ENCODE measurements around the gene DENND5A. TPM values are rescaled to one million over a fixed set of nuclear protein-coding genes. Genes with fewer than 3 reads are reported as not detected.

The DENND5A gene
- total RNA-seq (10 to 100 TPM; 73.6 to 88.8 TPM), polyA plus RNA-seq (ENCODE audit: insufficient read depth, low read depth, low replicate concordance) (51.2 TPM)
- long read RNA-seq, donor 1, full-length matches to known transcripts: 5 of 41 reads
- long read RNA-seq, donor 1, partial matches to known transcripts: 36 of 41 reads
- long read RNA-seq, donor 1, other reads (novel, unspliced or antisense): 0 of 41 reads
- long read RNA-seq, donor 2, full-length matches to known transcripts: 3 of 14 reads
- long read RNA-seq, donor 2, partial matches to known transcripts: 11 of 14 reads
- long read RNA-seq, donor 2, other reads (novel, unspliced or antisense): 0 of 14 reads

DNA sequence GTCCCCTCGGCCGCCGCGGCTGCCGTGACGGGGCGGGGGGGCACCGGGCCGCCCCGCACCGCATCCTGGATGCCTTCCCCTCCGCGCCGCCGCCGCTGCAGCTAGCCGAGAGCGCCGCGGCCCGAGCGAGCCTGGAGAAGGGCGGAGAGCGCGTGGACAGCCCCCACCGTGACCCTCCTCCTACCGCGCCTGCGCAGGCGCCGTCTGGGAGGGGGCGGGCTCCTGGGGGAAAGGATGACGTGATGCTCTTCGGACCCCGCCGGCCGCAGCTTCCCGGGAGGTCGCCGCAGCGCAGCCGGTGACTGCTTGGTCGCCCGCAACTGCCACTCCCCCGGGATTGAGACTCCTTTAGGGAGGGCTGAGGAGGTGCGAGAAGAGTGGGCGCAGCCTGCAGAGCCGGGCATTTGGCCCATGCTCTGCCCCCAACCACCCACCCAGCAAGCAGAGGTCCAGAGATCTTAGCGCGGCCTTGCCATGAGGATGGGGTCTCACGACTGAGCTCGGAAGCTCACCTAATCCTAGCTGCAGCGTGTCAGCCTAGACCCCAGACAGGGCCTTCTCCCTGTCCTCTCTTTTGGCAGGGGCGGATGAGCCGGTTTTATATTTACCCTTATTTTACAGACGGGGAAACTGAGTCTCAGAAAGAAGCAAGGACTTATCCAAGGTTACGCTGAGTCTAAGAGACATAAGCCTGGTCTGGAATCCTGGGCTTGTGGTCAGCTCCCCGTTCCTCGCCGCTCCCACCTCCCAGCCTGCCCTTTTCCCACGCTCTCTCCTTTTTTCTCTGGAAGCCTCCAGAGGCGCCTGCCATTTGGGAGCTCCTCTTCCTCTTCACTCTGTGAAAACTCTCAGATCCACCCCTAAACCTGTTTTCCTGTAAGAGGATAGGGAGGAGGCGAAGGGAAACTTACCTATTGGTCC is at the start of gene DENND5A:
Gene DENND5A (minus strand): TSS at position 140 of the 921 bp plus-strand sequence. CDS start 281 bp downstream, outside the sequence.
- Histone ChIP-seq H3K27ac (peak within 1 kb of the TSS; percentile 84 to 97), H3K4me3 (peak within 1 kb of the TSS; percentile 88 to 96), H3K4me1 (peaks cover 4% of the 10 kb centered on the region), H3K36me3 (ENCODE audit: low read depth, missing control alignments) (no peaks in the 10 kb centered on the region), H3K27me3 (no peaks in the 10 kb centered on the region), H3K9me3 (no peaks in the 10 kb centered on the region)
- no peak for TF ChIP-seq CTCF (IDR thresholded peaks at IDR 0.05)
- TF ChIP-seq POLR2A (IDR thresholded peaks at IDR 0.05): peak; percentile 48
- 4 to 10% methylated on average over 28 to 49 of the region's 63 CpGs for WGBS, 2 donors
- DNase-seq: peak; percentile 87
- intact Hi-C loops (cut with DNase I; ENCODE audit: low total_unique reads): no loop called here

GRCh38 chr11:9314291-9315077 is 49.3 kb upstream of the DENND5A start, which contains the start of gene TMEM41B:
TMEM41B (minus strand) TSS chr11:9314593; CDS start chr11:9314441, 152 bp downstream.
- WGBS, 2 donors: 0 to 1% methylated on average over 22 to 69 of the region's 71 CpGs
- intact Hi-C loops (cut with DNase I; ENCODE audit: low total_unique reads): loop anchor here (2.0 kb wide), 1 partner anchor 146 kb away; the partner anchor contains the start of gene ZNF143
- TF ChIP-seq POLR2A (IDR thresholded peaks at IDR 0.05): no peak
- TF ChIP-seq CTCF (IDR thresholded peaks at IDR 0.05): no peak
- Histone ChIP-seq H3K36me3 (ENCODE audit: low read depth, missing control alignments) (no peaks in the 10 kb centered on the region), H3K4me1 (peaks cover 9% of the 10 kb centered on the region), H3K27ac (peak within 1 kb of the TSS; percentile 88 to 91), H3K4me3 (peak within 1 kb of the TSS; percentile 95 to 100), H3K9me3 (no peaks in the 10 kb centered on the region), H3K27me3 (no peaks in the 10 kb centered on the region)
- peak; percentile 98 for DNase-seq

DNA sequence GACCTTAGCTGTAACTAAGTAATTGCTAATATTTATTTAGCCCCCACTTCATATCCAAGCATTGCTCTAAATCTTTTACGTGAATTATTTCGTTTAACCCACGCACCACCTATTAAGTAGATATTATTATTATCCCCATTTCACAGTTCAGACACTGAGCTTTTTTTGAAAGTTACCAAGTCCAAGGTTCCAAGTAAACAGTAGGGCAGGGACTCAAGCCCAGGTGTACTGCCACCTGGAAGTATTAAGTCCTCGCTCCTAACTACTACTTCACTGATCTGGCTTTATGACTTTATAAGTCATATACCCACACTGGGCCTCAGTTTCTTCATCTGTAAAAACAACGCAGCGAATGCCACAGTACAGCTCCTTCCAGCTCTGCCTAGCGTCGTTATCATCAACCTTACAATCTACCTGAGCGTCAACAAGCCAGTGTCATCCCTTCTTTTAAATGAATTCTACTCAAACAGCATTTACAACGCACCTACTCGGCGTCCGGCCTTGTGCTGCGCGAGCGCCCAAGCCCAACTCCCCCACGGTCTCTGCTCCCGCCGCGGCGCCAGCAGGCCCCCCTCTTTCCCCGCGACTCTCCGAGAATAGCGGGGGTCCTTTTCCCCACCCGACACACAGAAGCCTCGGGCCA is 48.6 kb upstream of the DENND5A start:
- H3K27ac ChIP-seq: peak overlapping the region; percentile 88 to 91
- WGBS, 2 donors: 1 to 2% methylated on average over 27 of the region's 27 CpGs

GRCh38 chr11:9310485-9311090 is 45.4 kb upstream of the DENND5A start:
- peaks cover 9% of the 10 kb centered on the region for H3K4me1 ChIP-seq
- intact Hi-C loops (cut with DNase I; ENCODE audit: low total_unique reads): no loop called here
- TF ChIP-seq POLR2A (IDR thresholded peaks at IDR 0.05) (no peak), CTCF (IDR thresholded peaks at IDR 0.05) (no peak)

More for the DNA sequence above, 48.6 kb upstream of the DENND5A start:
- no peaks in the 10 kb centered on the region for H3K36me3 ChIP-seq (ENCODE audit: low read depth, missing control alignments)
- H3K9me3 ChIP-seq: no peaks in the 10 kb centered on the region
- peak overlapping the region; percentile 95 to 100 for H3K4me3 ChIP-seq
- H3K27me3 ChIP-seq: no peaks in the 10 kb centered on the region
- no peak for TF ChIP-seq POLR2A (IDR thresholded peaks at IDR 0.05)
- intact Hi-C loops (cut with DNase I; ENCODE audit: low total_unique reads): loop anchor here (2.0 kb wide), 1 partner anchor 147 kb away; the partner anchor contains the start of gene ZNF143
- H3K4me1 ChIP-seq: peaks cover 9% of the 10 kb centered on the region
- DNase-seq: peak; percentile 33

More at GRCh38 chr11:9310485-9311090, 45.4 kb upstream of the DENND5A start:
- no peaks in the 10 kb centered on the region for H3K27me3 ChIP-seq
- DNase-seq: no peak
- no peaks in the 10 kb centered on the region for H3K36me3 ChIP-seq (ENCODE audit: low read depth, missing control alignments)
- H3K27ac ChIP-seq: no peak overlapping the region
- WGBS, 2 donors: 88 to 94% methylated on average over 3 of the region's 3 CpGs
- no peaks in the 10 kb centered on the region for H3K9me3 ChIP-seq
- no peak overlapping the region for H3K4me3 ChIP-seq
